ENCODE measurements around the gene FAM9C. TPM values are rescaled to one million over a fixed set of nuclear protein-coding genes. Genes with fewer than 3 reads are reported as not detected.

Gene FAM9C
- total RNA-seq, 1 experiment from 2014 or later, result not detected

DNA sequence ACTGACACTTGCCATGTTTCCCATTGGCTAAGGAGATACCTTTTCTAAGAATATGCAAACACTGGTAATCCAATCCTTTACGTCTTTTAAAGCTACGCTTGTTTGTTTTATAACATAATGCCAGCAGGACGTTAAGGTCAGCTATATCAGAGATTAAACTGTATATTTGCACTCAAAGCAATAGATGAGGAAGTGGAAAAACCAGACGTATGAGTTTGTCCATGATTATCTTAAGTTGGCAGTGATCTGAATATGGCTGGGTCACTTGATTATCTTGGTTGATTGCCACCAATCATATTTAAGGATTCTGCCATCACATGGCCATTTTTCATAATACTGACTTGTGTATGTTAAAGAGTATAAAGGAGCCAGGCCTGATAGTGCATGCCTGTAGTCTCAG is 50.1 kb downstream of the FAM9C start:
- in situ Hi-C loops (cut with HindIII; ENCODE audit: low pct_unique_long_range_greater_than_20kb, low sequenced_read_pairs), result no loop called here
- no peak for DNase-seq (ENCODE audit: low read depth)

- in situ Hi-C loops (cut with HindIII; ENCODE audit: low pct_unique_long_range_greater_than_20kb, low sequenced_read_pairs), result no loop called here
- DNase-seq (ENCODE audit: low read depth), result no peak
Measured at GRCh38 chrX:12993826-12994225, 50.6 kb downstream of the FAM9C start.

- in situ Hi-C loops (cut with HindIII; ENCODE audit: low pct_unique_long_range_greater_than_20kb, low sequenced_read_pairs), result no loop called here
- DNase-seq (ENCODE audit: low read depth), result no peak
Measured at GRCh38 chrX:12992544-12993118, 51.8 kb downstream of the FAM9C start.

DNA sequence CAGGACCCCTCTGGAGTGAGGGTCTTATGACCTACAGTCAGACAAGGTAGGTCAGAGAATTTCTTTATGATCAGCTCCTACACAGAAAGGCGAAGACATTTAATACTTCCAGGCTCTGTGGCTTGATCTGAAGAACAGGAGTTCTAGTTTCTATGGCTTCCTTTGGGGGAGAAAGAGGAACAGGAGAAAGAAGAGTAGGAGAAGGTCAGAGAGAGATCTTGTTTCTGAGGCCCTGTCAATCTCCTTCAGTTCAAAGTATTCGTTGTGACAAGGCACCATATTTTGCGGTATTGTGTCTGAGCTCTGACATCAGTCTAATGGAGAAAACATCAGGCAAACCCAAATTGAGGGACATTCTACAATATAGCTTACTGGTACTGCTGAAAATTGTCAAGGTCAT is 52.8 kb downstream of the FAM9C start:
- no peak for DNase-seq (ENCODE audit: low read depth)
- in situ Hi-C loops (cut with HindIII; ENCODE audit: low pct_unique_long_range_greater_than_20kb, low sequenced_read_pairs), result no loop called here

GRCh38 chrX:12989461-12989860 is 55.0 kb downstream of the FAM9C start:
- no peak for DNase-seq (ENCODE audit: low read depth)
- in situ Hi-C loops (cut with HindIII; ENCODE audit: low pct_unique_long_range_greater_than_20kb, low sequenced_read_pairs), result no loop called here

DNA sequence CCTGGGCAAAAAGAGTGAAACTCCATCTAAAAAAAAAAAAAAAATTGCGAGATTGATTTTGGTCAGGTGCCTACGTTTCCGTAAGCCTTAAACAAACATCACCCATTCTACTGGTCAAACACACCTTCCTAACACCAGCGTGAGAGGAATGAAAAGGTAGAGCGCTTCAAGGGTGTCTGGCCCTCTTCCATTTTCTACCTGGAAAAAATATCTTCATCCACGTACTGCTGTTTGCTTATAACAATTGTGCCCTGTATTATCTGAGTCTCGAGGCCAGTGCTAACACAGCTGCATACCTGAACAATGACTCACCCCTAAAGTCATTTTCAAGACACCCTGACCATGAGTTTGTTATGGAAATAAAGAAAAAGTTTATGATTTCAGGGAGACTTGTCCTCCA is 55.6 kb downstream of the FAM9C start:
- peak; percentile 48 for DNase-seq (ENCODE audit: low read depth)
- in situ Hi-C loops (cut with HindIII; ENCODE audit: low pct_unique_long_range_greater_than_20kb, low sequenced_read_pairs), result no loop called here

DNA sequence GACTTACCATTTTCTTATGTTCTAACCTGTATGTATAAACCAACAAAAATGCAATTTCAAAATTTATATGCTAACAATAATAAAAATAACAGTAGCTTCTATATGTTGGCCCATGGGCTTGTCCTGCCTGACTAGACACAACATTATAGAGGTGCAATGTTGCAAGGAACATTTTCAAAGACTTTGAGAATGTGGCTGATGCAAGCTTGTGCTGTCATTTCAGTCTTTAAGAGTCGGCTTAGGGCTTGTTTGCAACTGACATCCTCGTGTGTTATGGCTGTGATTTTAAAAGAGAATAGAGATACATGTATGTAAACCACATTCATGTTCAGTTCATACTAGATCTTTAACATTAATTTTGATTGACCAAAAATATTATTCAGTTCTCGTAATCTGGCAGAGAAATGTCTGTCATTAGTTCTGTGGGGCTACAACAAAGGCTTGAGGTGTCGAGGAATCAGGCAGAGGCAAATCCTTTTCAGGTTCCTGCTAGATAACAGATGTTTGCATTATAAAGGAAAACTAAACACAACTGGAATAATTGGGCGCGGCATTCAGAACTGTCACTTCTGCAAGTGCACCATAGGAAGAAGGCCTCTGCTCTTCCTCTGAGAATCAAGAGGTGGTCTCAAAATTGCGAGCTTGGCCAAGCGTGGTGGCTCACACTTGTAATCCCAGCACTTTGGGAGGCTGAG is 56.4 kb downstream of the FAM9C start:
- in situ Hi-C loops (cut with HindIII; ENCODE audit: low pct_unique_long_range_greater_than_20kb, low sequenced_read_pairs), result no loop called here

DNA sequence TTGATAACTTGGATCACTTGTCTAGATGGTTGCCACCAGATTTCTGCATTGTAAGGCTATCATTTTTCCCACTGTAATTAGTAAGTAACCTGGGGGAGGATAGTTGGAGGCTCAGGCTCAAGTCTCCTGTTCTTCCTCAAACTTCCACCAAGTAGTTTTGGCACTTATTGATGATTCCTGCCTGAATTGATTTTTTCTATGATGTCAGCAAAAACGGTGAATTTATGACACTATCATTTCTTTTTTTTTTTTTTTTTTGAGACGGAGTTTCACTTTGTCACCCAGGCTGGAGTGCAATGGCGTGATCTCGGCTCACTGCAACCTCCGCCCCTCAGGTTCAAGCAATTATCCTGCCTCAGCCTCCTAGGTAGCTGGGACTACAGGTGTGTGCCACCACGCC is 57.1 kb downstream of the FAM9C start:
- DNase-seq (ENCODE audit: low read depth), result no peak
- in situ Hi-C loops (cut with HindIII; ENCODE audit: low pct_unique_long_range_greater_than_20kb, low sequenced_read_pairs), result no loop called here

More for the DNA sequence above, 56.4 kb downstream of the FAM9C start:
- no peak for DNase-seq (ENCODE audit: low read depth)

DNA sequence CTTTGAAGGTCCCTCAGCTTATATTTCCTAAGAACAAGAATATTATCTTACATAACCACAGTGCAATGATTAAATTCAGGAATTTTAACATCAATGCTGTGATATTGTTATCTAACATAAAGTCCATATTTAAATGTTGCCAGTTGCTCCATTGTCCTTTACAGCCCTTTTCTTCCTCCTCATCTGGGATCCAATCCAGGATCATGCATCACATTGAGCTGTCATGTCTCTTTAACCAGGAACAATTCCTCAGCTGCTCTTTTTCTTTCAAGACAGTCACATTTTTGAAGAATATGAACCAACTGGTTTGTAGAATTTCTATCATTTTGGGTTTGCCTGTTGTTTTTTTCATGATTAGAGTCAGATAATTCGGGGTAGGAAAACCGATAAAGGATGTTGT is 57.5 kb downstream of the FAM9C start:
- no peak for DNase-seq (ENCODE audit: low read depth)
- in situ Hi-C loops (cut with HindIII; ENCODE audit: low pct_unique_long_range_greater_than_20kb, low sequenced_read_pairs), result no loop called here

- no peak for DNase-seq (ENCODE audit: low read depth)
- in situ Hi-C loops (cut with HindIII; ENCODE audit: low pct_unique_long_range_greater_than_20kb, low sequenced_read_pairs), result no loop called here
Measured at GRCh38 chrX:12986164-12986779, 58.1 kb downstream of the FAM9C start.

Other genes starting within 250 kb of the FAM9C start
- not detected in 2 replicates for gene TLR7, start 177.5 kb downstream of the FAM9C start, total RNA-seq (2014; rRNA removed; shearing (Covaris generic); ENCODE audit: low replicate concordance)
- gene TLR8, start 138.0 kb downstream of the FAM9C start, total RNA-seq (2014; rRNA removed; shearing (Covaris generic); ENCODE audit: low replicate concordance), result not detected in 2 replicates
- gene TMSB4X, start 69.5 kb downstream of the FAM9C start, total RNA-seq (2014; rRNA removed; shearing (Covaris generic); ENCODE audit: low replicate concordance), result 998 and 1,178 TPM in 2 replicates

All from Caki2 (cell line).